GM18867 (cell line): ENCODE data around the gene SLC7A7.
A peak's percentile ranks its signal among the peaks of the same experiment; 100 is the strongest.
"Not testable (repeated sequence)": the region's sequence is repeated elsewhere in the genome, so short reads cannot be mapped to it uniquely, and the experiment has no call there.

Experiments
- ATAC-seq: cut with Tn5 transposase; IDR thresholded peaks from one replicate; pipeline ENCODE4 v1.9.1; 2021; ENCODE audit warnings: mild to moderate bottlenecking, moderate library complexity; ENCODE audit not compliant: unreplicated experiment

The SLC7A7 gene

GRCh38 chr14:22764382-22764781, 50.9 kb downstream of the SLC7A7 start:
- no peak for ATAC-seq

GRCh38 chr14:22761734-22762133, 53.5 kb downstream of the SLC7A7 start:
- no peak for ATAC-seq

GRCh38 chr14:22757972-22758650, 57.1 kb downstream of the SLC7A7 start:
- not testable (repeated sequence) for ATAC-seq

- no peak for ATAC-seq
Measured at GRCh38 chr14:22753586-22753985, 61.6 kb downstream of the SLC7A7 start.

GRCh38 chr14:22752422-22752821, 62.8 kb downstream of the SLC7A7 start:
- ATAC-seq = no peak

GRCh38 chr14:22748631-22749068, 66.6 kb downstream of the SLC7A7 start:
- no peak for ATAC-seq

- ATAC-seq = no peak
Measured at GRCh38 chr14:22748206-22748605, 67.0 kb downstream of the SLC7A7 start.

GRCh38 chr14:22747769-22748168, 67.5 kb downstream of the SLC7A7 start:
- no peak for ATAC-seq

- ATAC-seq = no peak
Measured at GRCh38 chr14:22740020-22740419, 75.2 kb downstream of the SLC7A7 start.

- no peak for ATAC-seq
Measured at GRCh38 chr14:22739423-22739822, 75.8 kb downstream of the SLC7A7 start.

GRCh38 chr14:22737052-22737451, 78.2 kb downstream of the SLC7A7 start:
- ATAC-seq = peak; percentile 69

- ATAC-seq = not testable (repeated sequence)
Measured at GRCh38 chr14:22736384-22736783, 78.9 kb downstream of the SLC7A7 start.

- ATAC-seq = no peak
Measured at GRCh38 chr14:22735096-22735495, 80.1 kb downstream of the SLC7A7 start.

- no peak for ATAC-seq
Measured at GRCh38 chr14:22733829-22734228, 81.4 kb downstream of the SLC7A7 start.

- ATAC-seq = not testable (repeated sequence)
Measured at GRCh38 chr14:22732062-22732461, 83.2 kb downstream of the SLC7A7 start.

- no peak for ATAC-seq
Measured at GRCh38 chr14:22726012-22726411, 89.2 kb downstream of the SLC7A7 start.

- ATAC-seq = not testable (repeated sequence)
Measured at GRCh38 chr14:22725374-22725773, 89.9 kb downstream of the SLC7A7 start.

- not testable (repeated sequence) for ATAC-seq
Measured at GRCh38 chr14:22724847-22725246, 90.4 kb downstream of the SLC7A7 start.

- ATAC-seq = no peak
Measured at GRCh38 chr14:22723815-22724214, 91.4 kb downstream of the SLC7A7 start.
